Ectodermal cell (in vitro differentiated cells): ENCODE measurements around the gene EMC9.

ENCODE experiments used
- H3K27ac ChIP-seq: 2 replicates; pipeline ENCODE4 v1.7.0; 2013; ENCODE audit warnings: mild to moderate bottlenecking, low read depth, low read length; ENCODE audit not compliant: insufficient read depth, poor library complexity, severe bottlenecking
- H3K27me3 ChIP-seq: 2 replicates; pipeline ENCODE4 v1.7.0; 2013; ENCODE audit warnings: mild to moderate bottlenecking, low read length; ENCODE audit not compliant: insufficient read depth, control insufficient read depth, poor library complexity, severe bottlenecking
- H3K36me3 ChIP-seq: one replicate; pipeline ENCODE4 v1.7.0; 2013; ENCODE audit warnings: low read length; ENCODE audit not compliant: control insufficient read depth, insufficient read depth
- H3K4me1 ChIP-seq: one replicate; pipeline ENCODE4 v1.7.0; 2013; ENCODE audit warnings: low read length; ENCODE audit not compliant: control insufficient read depth, insufficient read depth
- H3K4me3 ChIP-seq: 2 replicates; pipeline ENCODE4 v1.7.0; 2013; ENCODE audit warnings: low read depth, low read length, control low read depth; ENCODE audit not compliant: insufficient read depth
- H3K9me3 ChIP-seq: 2 replicates; pipeline ENCODE4 v1.7.0; 2013; ENCODE audit warnings: mild to moderate bottlenecking, low read length, moderate library complexity; ENCODE audit not compliant: control insufficient read depth
- WGBS, 2 experiments: methylation state at CpG; one replicate each; pipeline ENCODE4 v1.1.7; 2013; ENCODE audit warnings: missing lambda C conversion rate in 2 of 2; 5-methylcytosine and 5-hydroxymethylcytosine counted together

EMC9 gene

GRCh38 chr14:24184104-24184970, 42.9 kb upstream of the EMC9 start:
- Histone ChIP-seq H3K9me3 (no peaks in the 10 kb centered on the region), H3K4me3 (no peak overlapping the region), H3K27me3 (no peaks in the 10 kb centered on the region), H3K4me1 (peaks cover 7% of the 10 kb centered on the region), H3K27ac (no peak overlapping the region), H3K36me3 (peaks cover 29% of the 10 kb centered on the region)
- WGBS, 2 experiments = 95 to 96% methylated on average over 19 of the region's 19 CpGs

- Histone ChIP-seq H3K9me3 (no peaks in the 10 kb centered on the region), H3K27ac (no peak overlapping the region), H3K4me3 (no peak overlapping the region), H3K36me3 (peaks cover 34% of the 10 kb centered on the region), H3K4me1 (peaks cover 7% of the 10 kb centered on the region), H3K27me3 (no peaks in the 10 kb centered on the region)
- WGBS, 2 experiments = 92 to 95% methylated on average over 15 of the region's 15 CpGs
Measured at GRCh38 chr14:24183014-24183481, 41.7 kb upstream of the EMC9 start.

DNA sequence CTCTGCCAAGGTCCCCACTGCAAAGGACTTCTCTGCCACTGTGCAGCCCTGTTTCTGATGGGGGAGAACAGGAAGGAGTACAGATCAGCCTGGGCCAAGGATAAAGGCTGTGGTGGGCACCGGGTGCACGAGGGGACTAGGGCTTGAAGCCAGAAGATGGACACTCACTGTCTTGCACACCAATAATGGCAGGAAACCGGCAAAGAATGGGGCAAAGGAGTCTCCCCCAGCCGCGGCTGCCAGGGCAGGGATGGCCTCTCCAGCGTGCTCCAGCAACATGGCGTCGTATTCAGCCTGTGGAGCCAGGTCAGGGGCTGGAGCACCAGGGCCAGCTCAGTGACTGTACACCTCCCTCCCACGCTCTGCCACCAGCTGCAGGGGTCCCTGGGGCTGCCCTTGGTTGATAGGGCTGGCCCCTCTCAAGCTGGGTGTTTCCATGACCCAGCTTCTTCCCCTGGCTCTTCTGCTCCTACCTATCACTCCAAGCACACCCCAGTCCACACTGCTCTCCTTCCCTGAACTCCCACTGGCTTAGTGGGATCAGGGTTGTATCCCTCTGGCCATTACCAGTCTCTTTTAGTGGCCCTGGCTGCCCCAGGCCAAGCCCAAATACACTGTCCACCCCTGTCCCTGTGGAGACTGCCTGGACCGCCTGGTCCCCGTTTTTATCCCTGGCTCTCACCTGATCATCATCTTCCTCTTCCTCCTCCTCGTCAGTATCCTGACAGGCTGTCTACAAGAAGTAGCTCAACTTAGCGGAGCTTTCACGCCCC, 40.9 kb upstream of the EMC9 start:
- Histone ChIP-seq H3K4me3 (no peak overlapping the region), H3K9me3 (no peaks in the 10 kb centered on the region), H3K27ac (no peak overlapping the region), H3K4me1 (no peaks in the 10 kb centered on the region), H3K27me3 (no peaks in the 10 kb centered on the region), H3K36me3 (peaks cover 37% of the 10 kb centered on the region)
- 94 to 95% methylated on average over 14 of the region's 14 CpGs for WGBS, 2 experiments

GRCh38 chr14:24181371-24182077, 40.1 kb upstream of the EMC9 start:
- peaks cover 30% of the 10 kb centered on the region for H3K36me3 ChIP-seq
- H3K27ac ChIP-seq = no peak overlapping the region
- H3K4me1 ChIP-seq = no peaks in the 10 kb centered on the region
- no peak overlapping the region for H3K4me3 ChIP-seq
- 94 to 96% methylated on average over 19 of the region's 19 CpGs for WGBS, 2 experiments
- no peaks in the 10 kb centered on the region for H3K27me3 ChIP-seq
- no peaks in the 10 kb centered on the region for H3K9me3 ChIP-seq

GRCh38 chr14:24179961-24180796, 38.8 kb upstream of the EMC9 start:
- no peaks in the 10 kb centered on the region for H3K9me3 ChIP-seq
- H3K4me3 ChIP-seq = no peak overlapping the region
- 93 to 95% methylated on average over 18 of the region's 18 CpGs for WGBS, 2 experiments
- H3K27ac ChIP-seq = no peak overlapping the region
- H3K36me3 ChIP-seq = peaks cover 21% of the 10 kb centered on the region
- no peaks in the 10 kb centered on the region for H3K4me1 ChIP-seq
- no peaks in the 10 kb centered on the region for H3K27me3 ChIP-seq

- Histone ChIP-seq H3K4me1 (no peaks in the 10 kb centered on the region), H3K27me3 (no peaks in the 10 kb centered on the region), H3K9me3 (no peaks in the 10 kb centered on the region), H3K27ac (no peak overlapping the region), H3K36me3 (peaks cover 21% of the 10 kb centered on the region), H3K4me3 (no peak overlapping the region)
- WGBS, 2 experiments = 93 to 94% methylated on average over 14 of the region's 14 CpGs
Measured at GRCh38 chr14:24179294-24179960, 38.0 kb upstream of the EMC9 start.

GRCh38 chr14:24178399-24179178, 37.2 kb upstream of the EMC9 start:
- no peaks in the 10 kb centered on the region for H3K27me3 ChIP-seq
- H3K4me1 ChIP-seq = no peaks in the 10 kb centered on the region
- no peak overlapping the region for H3K4me3 ChIP-seq
- H3K36me3 ChIP-seq = peaks cover 21% of the 10 kb centered on the region
- H3K9me3 ChIP-seq = no peaks in the 10 kb centered on the region
- 91 to 95% methylated on average over 12 of the region's 12 CpGs for WGBS, 2 experiments
- no peak overlapping the region for H3K27ac ChIP-seq

GRCh38 chr14:24177891-24178290, 36.5 kb upstream of the EMC9 start:
- no peaks in the 10 kb centered on the region for H3K9me3 ChIP-seq
- no peak overlapping the region for H3K27ac ChIP-seq
- peaks cover under 1% of the 10 kb centered on the region for H3K4me1 ChIP-seq
- 95 to 96% methylated on average over 14 of the region's 14 CpGs for WGBS, 2 experiments
- no peaks in the 10 kb centered on the region for H3K27me3 ChIP-seq
- H3K4me3 ChIP-seq = no peak overlapping the region
- H3K36me3 ChIP-seq = peaks cover 21% of the 10 kb centered on the region
